ENCODE results near the gene VASP. TPM values are rescaled to one million over a fixed set of nuclear protein-coding genes. Genes with fewer than 3 reads are reported as not detected.
A peak's percentile ranks its signal among the peaks of the same experiment; 100 is the strongest.

The VASP gene
- total RNA-seq, 1 experiment from 2014 or later, result 144 TPM

- no peak for TF ChIP-seq ZNF532 (CRISPR knock-in tag; IDR thresholded peaks at IDR 0.05; ENCODE audit: borderline replicate concordance)
- no peak for TF ChIP-seq MLX (CRISPR knock-in tag; IDR thresholded peaks at IDR 0.05)
- no peak for TF ChIP-seq ZNF416 (CRISPR knock-in tag; IDR thresholded peaks at IDR 0.05)
- TF ChIP-seq ETV6 (CRISPR knock-in tag; IDR thresholded peaks at IDR 0.05), result no peak
These were observed 42.3 kb upstream of the VASP start (continued) for GRCh38 chr19:45464852-45465441.

GRCh38 chr19:45467115-45467455, 40.2 kb upstream of the VASP start:
- H3K36me3 Mint-ChIP-seq, result no peaks in the 10 kb centered on the region
- ChIA-PET CTCF (interaction anchor here (0.9 to 5.0 kb wide), 19 partner anchors 8 to 286 kb away, joined by 3 to 105 read pairs (median 5); partner anchors contain the start of genes PPP1R13L and VASP), POLR2A (interaction anchor here (0.6 to 1.7 kb wide), 7 partner anchors 11 to 160 kb away, joined by 3 to 7 read pairs (median 4); partner anchors contain the start of genes PPP1R13L and RTN2)
- no peaks in the 10 kb centered on the region for H3K9me3 Mint-ChIP-seq
- H3K27ac Mint-ChIP-seq, result peak overlapping the region; percentile 30; the same call in 1 of the 2 replicates
- H3K27me3 Mint-ChIP-seq (ENCODE audit: low read depth), result peaks cover 69% of the 10 kb centered on the region
- peak overlapping the region; percentile 76 for H3K4me3 Mint-ChIP-seq
- peaks cover 15% of the 10 kb centered on the region for H3K4me1 Mint-ChIP-seq
- DNase-seq (ENCODE audit: low spot score), result no peak
- no peak for ATAC-seq
- TF ChIP-seq PRDM15 (CRISPR knock-in tag; IDR thresholded peaks at IDR 0.05), result no peak
- TF ChIP-seq SOX15 (CRISPR knock-in tag; IDR thresholded peaks at IDR 0.05), result no peak
- no peak for TF ChIP-seq ZNF416 (CRISPR knock-in tag; IDR thresholded peaks at IDR 0.05)
- TF ChIP-seq NFATC4 (CRISPR knock-in tag; IDR thresholded peaks at IDR 0.05), result no peak
- TF ChIP-seq SMAD3 (CRISPR knock-in tag; IDR thresholded peaks at IDR 0.05; ENCODE audit: borderline replicate concordance), result no peak
- TF ChIP-seq AFF4 (CRISPR knock-in tag; IDR thresholded peaks at IDR 0.05; ENCODE audit: borderline replicate concordance), result no peak
- no peak for TF ChIP-seq TEAD1 (CRISPR knock-in tag; IDR thresholded peaks at IDR 0.05)
- no peak for TF ChIP-seq EMX1 (CRISPR knock-in tag; IDR thresholded peaks at IDR 0.05)
- no peak for TF ChIP-seq ZBTB43 (CRISPR knock-in tag; IDR thresholded peaks at IDR 0.05)
- TF ChIP-seq ZNF263 (CRISPR knock-in tag; IDR thresholded peaks at IDR 0.05; ENCODE audit: low read depth), result no peak
- no peak for TF ChIP-seq MAX (CRISPR knock-in tag; IDR thresholded peaks at IDR 0.05)
- no peak for TF ChIP-seq AR (CRISPR knock-in tag; IDR thresholded peaks at IDR 0.05)

Measured in WTC11 (cell line).